Ramos (cell line): ENCODE data around the gene P2RX7.
"Not testable (repeated sequence)": the region's sequence is repeated elsewhere in the genome, so short reads cannot be mapped to it uniquely, and the experiment has no call there.

ENCODE experiments used
- in situ Hi-C: fragments of 300-500 bp; cut with MboI; formaldehyde crosslinking; loops from one replicate; pipeline ENCODE4 v1.14.3; 2022; ENCODE audit warnings: low sequenced_read_pairs; ENCODE audit not compliant: unreplicated experiment

The P2RX7 gene

DNA sequence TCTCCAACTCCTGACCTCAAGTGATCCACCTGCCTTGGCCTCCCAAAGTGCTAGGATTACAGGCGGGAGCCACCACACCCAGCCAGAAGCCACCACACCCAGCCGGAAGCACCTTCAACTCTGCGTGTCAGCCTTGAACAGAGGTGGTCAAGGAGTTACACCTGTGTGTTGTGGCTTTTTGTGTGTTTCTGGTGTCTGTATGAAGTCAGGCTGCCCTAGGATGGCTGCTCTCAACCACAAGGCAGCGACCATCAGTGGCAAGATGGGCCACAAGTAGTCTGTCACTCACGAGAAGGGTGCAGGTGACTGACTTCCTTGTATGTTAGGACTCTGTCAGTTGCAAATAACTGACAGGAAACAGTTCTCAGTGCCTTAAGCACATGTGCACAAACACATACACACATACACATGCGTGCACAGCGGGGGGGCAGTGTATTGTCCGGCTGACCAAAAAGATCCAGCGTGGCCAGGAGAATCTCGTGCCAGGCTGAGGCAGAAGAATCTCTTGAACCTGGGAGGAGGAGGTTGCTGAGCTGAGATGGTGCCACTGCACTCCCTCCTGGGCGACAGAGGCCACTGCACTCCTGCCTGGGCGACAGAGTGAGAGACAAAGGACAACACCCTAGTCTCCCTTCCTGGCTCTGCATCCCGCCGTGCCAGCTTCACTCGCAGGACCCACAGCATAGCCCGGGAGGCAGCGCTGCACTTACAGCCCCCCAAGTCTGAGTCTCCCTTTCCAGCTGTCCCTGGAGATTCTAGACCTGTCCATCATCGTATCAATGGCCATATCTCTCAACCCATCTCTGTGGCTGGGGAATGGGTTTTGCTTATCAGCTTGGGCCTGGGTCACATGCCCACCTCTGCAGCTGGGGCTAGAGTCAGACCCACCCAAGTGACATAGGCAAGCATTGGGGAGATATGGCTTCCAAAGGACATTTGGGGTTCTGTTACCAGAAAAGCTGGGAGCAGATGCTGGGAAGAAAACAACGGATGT, 90.9 kb downstream of the P2RX7 start:
- in situ Hi-C loops = no loop called here

GRCh38 chr12:121224591-121224990, 91.9 kb downstream of the P2RX7 start:
- in situ Hi-C loops = no loop called here

DNA sequence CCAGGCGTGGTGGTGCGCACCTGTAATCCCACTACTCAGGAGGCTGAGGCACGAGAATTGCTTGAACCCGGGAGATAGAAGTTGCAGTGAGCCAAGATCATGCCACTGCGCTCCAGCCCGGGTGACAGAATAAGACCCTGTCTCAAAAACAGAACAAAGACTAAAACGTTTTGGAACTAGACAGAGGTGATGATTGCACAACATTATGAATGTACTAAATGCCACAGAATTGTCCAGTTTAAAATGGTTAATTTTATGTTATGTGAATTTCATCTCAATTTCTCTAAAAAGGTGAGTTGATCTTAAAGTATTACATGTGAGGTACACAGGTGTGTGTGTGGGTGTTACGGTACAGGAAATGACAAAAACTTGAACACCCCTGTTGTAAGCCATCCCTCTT, 93.7 kb downstream of the P2RX7 start:
- in situ Hi-C loops = no loop called here

DNA sequence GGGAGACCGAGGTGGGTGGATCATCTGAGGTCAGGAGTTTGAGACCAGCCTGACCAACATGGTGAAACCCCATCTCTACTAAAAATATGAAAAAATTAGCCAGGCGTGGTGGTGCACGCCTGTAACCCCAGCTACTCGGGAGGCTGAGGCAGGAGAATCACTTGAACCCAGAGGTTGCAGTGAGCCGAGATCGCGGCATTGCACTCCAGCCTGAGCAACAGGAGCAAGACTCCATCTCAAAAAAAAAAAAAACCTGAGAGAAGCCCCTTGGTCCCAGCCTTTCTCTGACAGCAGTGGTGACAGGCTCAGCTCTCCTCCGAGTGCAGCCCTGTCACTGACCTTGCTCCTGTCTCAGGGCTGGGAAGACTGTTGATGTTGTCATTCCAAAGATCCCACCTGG, 94.2 kb downstream of the P2RX7 start:
- in situ Hi-C loops = not testable (repeated sequence)

DNA sequence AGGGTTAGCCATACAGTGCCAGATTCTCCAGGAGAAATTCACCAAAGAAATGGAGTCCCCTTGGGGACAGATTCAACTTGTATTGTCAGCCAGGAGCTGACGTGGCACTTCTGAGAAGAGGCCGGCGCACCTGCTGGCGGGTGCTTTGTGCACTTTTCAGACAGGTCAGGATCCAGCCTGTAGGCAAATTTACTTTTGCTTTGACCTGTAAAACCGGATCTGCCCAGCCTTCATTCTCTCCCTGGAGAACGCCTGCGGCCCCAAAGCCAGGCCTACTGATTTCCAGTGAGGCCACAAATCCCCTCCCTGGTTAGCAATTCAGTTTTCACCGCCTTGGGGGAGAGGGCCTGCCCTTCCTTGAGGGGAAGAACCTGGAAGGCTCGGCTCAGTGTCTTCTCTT, 94.6 kb downstream of the P2RX7 start:
- in situ Hi-C loops = no loop called here

DNA sequence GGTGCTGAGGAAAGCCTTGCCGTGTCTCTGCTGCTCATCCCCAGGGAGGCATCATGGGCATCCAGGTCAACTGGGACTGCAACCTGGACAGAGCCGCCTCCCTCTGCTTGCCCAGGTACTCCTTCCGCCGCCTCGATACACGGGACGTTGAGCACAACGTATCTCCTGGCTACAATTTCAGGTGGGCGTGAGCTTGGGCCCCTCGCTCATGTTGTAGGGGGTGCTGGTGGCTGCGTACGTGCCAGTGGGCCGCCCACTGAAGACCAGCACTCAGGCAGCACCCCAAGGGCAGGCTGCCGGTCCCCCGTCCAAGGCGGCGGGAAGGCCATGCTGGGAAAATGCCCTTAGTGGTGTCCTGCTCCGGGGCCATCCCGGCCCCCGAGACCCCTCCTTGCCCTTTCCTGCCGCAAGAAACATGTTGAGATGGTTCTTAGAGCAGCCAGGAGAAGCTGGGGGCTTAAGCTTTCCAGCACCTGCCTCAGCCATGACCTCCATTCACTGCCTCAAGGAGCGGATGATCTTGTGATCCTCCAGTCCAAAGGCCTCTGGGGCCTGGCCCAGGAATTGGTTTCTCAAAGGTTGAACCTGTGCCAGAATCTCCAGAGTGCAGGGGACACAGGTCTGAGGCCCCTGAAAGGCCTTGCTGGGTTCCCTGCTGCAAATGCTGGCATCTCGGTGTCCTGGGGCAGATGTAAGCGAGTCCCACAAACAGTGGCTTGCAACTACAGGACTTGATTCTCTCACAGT, 96.4 kb downstream of the P2RX7 start:
- in situ Hi-C loops = no loop called here

DNA sequence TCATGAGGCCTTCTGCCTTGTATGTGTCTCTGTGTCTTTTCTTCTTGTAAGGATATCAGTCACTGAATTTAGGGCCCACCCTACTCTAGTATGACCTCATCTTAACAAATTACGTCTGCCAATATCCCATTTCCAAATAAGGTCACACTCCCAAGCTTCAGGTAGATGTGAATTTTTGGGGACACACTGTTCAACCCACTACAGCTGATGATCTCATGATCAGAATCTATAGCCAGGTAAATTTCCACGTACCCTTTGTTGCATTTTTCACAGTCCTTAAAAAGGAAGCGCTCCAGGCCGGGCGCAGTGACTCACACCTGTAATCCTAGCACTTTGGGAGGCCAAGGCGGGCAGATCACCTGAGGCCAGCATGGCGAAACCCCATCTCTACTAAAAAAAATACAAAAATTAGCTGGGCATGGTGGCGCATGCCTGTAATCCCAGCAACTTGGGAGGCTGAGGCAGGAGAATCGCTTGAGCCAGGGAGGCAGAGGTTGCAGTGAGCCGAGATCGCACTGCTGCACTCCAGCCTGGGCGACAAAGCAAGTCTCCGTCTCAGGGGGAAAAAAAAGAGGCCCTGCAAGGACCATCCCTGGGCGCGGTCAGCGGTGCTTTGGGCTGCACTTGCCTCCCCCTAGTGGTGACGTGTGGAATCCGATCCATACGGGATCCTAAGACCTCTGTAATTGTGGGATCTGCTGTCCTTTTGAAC, 97.3 kb downstream of the P2RX7 start:
- in situ Hi-C loops = not testable (repeated sequence)

- in situ Hi-C loops = no loop called here
These were observed 97.8 kb downstream of the P2RX7 start for GRCh38 chr12:121230538-121230907.

GRCh38 chr12:121232163-121232562, 99.5 kb downstream of the P2RX7 start:
- in situ Hi-C loops = no loop called here

DNA sequence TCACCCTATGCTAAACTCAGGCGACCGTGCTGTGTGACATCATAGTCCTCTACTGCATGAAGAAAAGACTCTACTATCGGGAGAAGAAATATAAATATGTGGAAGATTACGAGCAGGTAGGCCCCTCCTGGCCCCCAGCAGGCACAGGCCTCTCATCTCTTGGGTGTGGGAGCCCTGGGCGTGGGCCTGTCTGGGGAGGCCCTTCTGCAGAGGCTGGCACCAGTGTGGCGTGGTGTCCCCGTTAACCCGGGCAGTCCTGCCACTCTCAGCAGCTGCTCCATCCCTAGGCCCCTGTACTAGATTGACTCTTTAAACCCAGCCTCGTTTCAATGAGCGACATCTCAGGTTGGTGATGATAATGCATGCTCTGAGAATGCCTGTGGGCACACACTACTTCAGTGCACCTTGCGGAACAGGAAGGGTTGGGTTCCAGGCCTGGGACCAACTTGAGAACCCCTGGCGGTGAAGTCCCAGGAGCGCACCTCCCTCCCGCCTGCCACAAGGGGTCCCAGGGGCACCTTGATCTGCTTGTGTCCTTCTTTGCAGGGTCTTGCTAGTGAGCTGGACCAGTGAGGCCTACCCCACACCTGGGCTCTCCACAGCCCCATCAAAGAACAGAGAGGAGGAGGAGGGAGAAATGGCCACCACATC, 100.4 kb downstream of the P2RX7 start:
- in situ Hi-C loops = no loop called here

GRCh38 chr12:121233628-121234020, 100.9 kb downstream of the P2RX7 start:
- in situ Hi-C loops = no loop called here

- in situ Hi-C loops = no loop called here
These were observed 104.1 kb downstream of the P2RX7 start for GRCh38 chr12:121236776-121237175.

GRCh38 chr12:121237415-121237814, 104.7 kb downstream of the P2RX7 start:
- in situ Hi-C loops = no loop called here
